Hepatocyte (in vitro differentiated cells): ENCODE measurements around the gene FASTK. TPM values are rescaled to one million over a fixed set of nuclear protein-coding genes. Genes with fewer than 3 reads are reported as not detected.
A peak's percentile ranks its signal among the peaks of the same experiment; 100 is the strongest.

Experiments
- DNase-seq: peaks from one replicate; pipeline ENCODE4 v3.0.0-alpha.2; 2016; ENCODE audit warnings: low spot score
- H2AFZ ChIP-seq: fragments of 200-600 bp; sonication (generic); 2 replicates; pipeline ENCODE4 v1.6.0; 2016; ENCODE audit warnings: antibody characterized with exemption, mild to moderate bottlenecking
- H3K27ac ChIP-seq: fragments of 200-600 bp; sonication (generic); 2 replicates; pipeline ENCODE4 v1.5.1; 2016; ENCODE audit warnings: mild to moderate bottlenecking
- H3K27me3 ChIP-seq: fragments of 200-600 bp; sonication (generic); 2 replicates; pipeline ENCODE4 v1.6.1; 2016
- H3K36me3 ChIP-seq: fragments of 200-600 bp; sonication (generic); replicated peaks from 2 replicates; pipeline ENCODE4 v1.5.1; 2016; ENCODE audit warnings: low read depth; ENCODE audit not compliant: insufficient read depth
- H3K4me1 ChIP-seq: fragments of 200-600 bp; sonication (generic); 2 replicates; pipeline ENCODE4 v1.5.1; 2016; ENCODE audit warnings: mild to moderate bottlenecking, moderate library complexity; ENCODE audit not compliant: insufficient read depth
- H3K4me2 ChIP-seq: fragments of 200-600 bp; sonication (generic); 2 replicates; pipeline ENCODE4 v1.6.0; 2016
- H3K4me3 ChIP-seq: fragments of 200-600 bp; sonication (generic); 2 replicates; pipeline ENCODE4 v1.5.1; 2016; ENCODE audit warnings: mild to moderate bottlenecking
- H3K79me2 ChIP-seq: fragments of 200-600 bp; sonication (generic); 2 replicates; pipeline ENCODE4 v1.6.0; 2017; ENCODE audit warnings: mild to moderate bottlenecking
- H3K9me2 ChIP-seq: fragments of 200-600 bp; sonication (generic); replicated peaks from 2 replicates; pipeline ENCODE4 v1.6.0; 2017; ENCODE audit warnings: mild to moderate bottlenecking; ENCODE audit not compliant: insufficient read depth
- H3K9me3 ChIP-seq: fragments of 200-600 bp; sonication (generic); 2 replicates; pipeline ENCODE4 v1.5.1; 2016; ENCODE audit warnings: low read depth, mild to moderate bottlenecking
- H4K20me1 ChIP-seq: fragments of 200-600 bp; sonication (generic); 2 replicates; pipeline ENCODE4 v1.6.0; 2016; ENCODE audit warnings: mild to moderate bottlenecking; ENCODE audit not compliant: insufficient read depth, poor library complexity, severe bottlenecking
- CTCF ChIP-seq: fragments of 200-600 bp; sonication (generic); IDR thresholded peaks from 2 replicates; pipeline ENCODE4 v1.5.1; 2016; ENCODE audit warnings: antibody characterized with exemption, mild to moderate bottlenecking; ENCODE audit not compliant: poor library complexity
- EZH2 ChIP-seq: fragments of 200-600 bp; sonication (generic); IDR thresholded peaks from 2 replicates; pipeline ENCODE4 v1.6.1; 2016; ENCODE audit warnings: antibody characterized with exemption, mild to moderate bottlenecking, borderline replicate concordance
- EZH2phosphoT487 ChIP-seq: fragments of 200-600 bp; sonication (generic); IDR thresholded peaks from one replicate; pipeline ENCODE4 v1.6.1; 2018; ENCODE audit warnings: antibody characterized with exemption, mild to moderate bottlenecking, low read depth, moderate library complexity; ENCODE audit not compliant: unreplicated experiment, severe bottlenecking
- WGBS: methylation state at CpG from one replicate; pipeline ENCODE4 v1.1.6; 2016; ENCODE audit warnings: low lambda C conversion rate; ENCODE audit errors: missing lambda C conversion rate; 5-methylcytosine and 5-hydroxymethylcytosine counted together
- polyA plus RNA-seq: library from polyadenylated mRNA; unstranded; fragments of >200 nt; fragmentation: Nextera tagmentation; extraction: Ambion mirVana; gene quantifications from 2 replicates; pipeline ENCODE4 v1.2.1, GENCODE V29; 2016
- total RNA-seq: library from RNA; depleted of rRNA; stranded (reverse); fragments of >200 nt; gene quantifications from 2 replicates; pipeline ENCODE4 v1.2.3, GENCODE V29; 2014

Gene FASTK
- total and polyA plus RNA-seq, 2 experiments from 2014 or later, result 105 to 193 TPM

- H3K79me2 ChIP-seq, result peaks cover 96% of the 10 kb centered on the region
- DNase-seq, result peak; percentile 57
- no peak overlapping the region for H2AFZ ChIP-seq
- H3K4me3 ChIP-seq, result no peak overlapping the region
- H3K4me1 ChIP-seq, result peaks cover 29% of the 10 kb centered on the region
- H3K9me2 ChIP-seq, result no peaks in the 10 kb centered on the region
- peaks cover 76% of the 10 kb centered on the region for H4K20me1 ChIP-seq
- H3K9me3 ChIP-seq, result no peaks in the 10 kb centered on the region
- no peak overlapping the region for H3K27ac ChIP-seq
- no peak for TF ChIP-seq EZH2
- peak; percentile 43 for TF ChIP-seq CTCF
- TF ChIP-seq EZH2phosphoT487, result no peak
- 65% methylated on average over 6 of the region's 6 CpGs for WGBS
- no peaks in the 10 kb centered on the region for H3K27me3 ChIP-seq
- H3K4me2 ChIP-seq, result no peak overlapping the region
- no peaks in the 10 kb centered on the region for H3K36me3 ChIP-seq
Measured at GRCh38 chr7:151091431-151091830, 10.8 kb upstream of the FASTK start.

GRCh38 chr7:151091003-151091402, 10.4 kb upstream of the FASTK start:
- H2AFZ ChIP-seq, result no peak overlapping the region
- H3K9me2 ChIP-seq, result no peaks in the 10 kb centered on the region
- no peaks in the 10 kb centered on the region for H3K27me3 ChIP-seq
- no peaks in the 10 kb centered on the region for H3K36me3 ChIP-seq
- no peak overlapping the region for H3K4me3 ChIP-seq
- 95% methylated on average over 7 of the region's 7 CpGs for WGBS
- TF ChIP-seq EZH2 (no peak), EZH2phosphoT487 (no peak), CTCF (no peak)
- H3K4me2 ChIP-seq, result no peak overlapping the region
- DNase-seq, result no peak
- no peak overlapping the region for H3K27ac ChIP-seq
- H3K9me3 ChIP-seq, result no peaks in the 10 kb centered on the region
- peaks cover 73% of the 10 kb centered on the region for H4K20me1 ChIP-seq
- peaks cover 29% of the 10 kb centered on the region for H3K4me1 ChIP-seq
- peaks cover 91% of the 10 kb centered on the region for H3K79me2 ChIP-seq

- no peaks in the 10 kb centered on the region for H3K36me3 ChIP-seq
- TF ChIP-seq EZH2phosphoT487 (no peak), EZH2 (no peak), CTCF (no peak)
- H3K9me2 ChIP-seq, result no peaks in the 10 kb centered on the region
- H3K9me3 ChIP-seq, result no peaks in the 10 kb centered on the region
- peaks cover 83% of the 10 kb centered on the region for H3K79me2 ChIP-seq
- peak overlapping the region; percentile 100 for H3K4me2 ChIP-seq
- peak; percentile 8 for DNase-seq
- peaks cover 38% of the 10 kb centered on the region for H3K4me1 ChIP-seq
- H3K4me3 ChIP-seq, result no peak overlapping the region
- H2AFZ ChIP-seq, result no peak overlapping the region
- H3K27me3 ChIP-seq, result no peaks in the 10 kb centered on the region
- peak overlapping the region; percentile 83 for H3K27ac ChIP-seq
- 82% methylated on average over 21 of the region's 22 CpGs for WGBS
- H4K20me1 ChIP-seq, result peaks cover 66% of the 10 kb centered on the region
Measured at GRCh38 chr7:151089893-151090730, 9.5 kb upstream of the FASTK start.
